ENCODE measurements around the gene CDKN2A.

CDKN2A gene

DNA sequence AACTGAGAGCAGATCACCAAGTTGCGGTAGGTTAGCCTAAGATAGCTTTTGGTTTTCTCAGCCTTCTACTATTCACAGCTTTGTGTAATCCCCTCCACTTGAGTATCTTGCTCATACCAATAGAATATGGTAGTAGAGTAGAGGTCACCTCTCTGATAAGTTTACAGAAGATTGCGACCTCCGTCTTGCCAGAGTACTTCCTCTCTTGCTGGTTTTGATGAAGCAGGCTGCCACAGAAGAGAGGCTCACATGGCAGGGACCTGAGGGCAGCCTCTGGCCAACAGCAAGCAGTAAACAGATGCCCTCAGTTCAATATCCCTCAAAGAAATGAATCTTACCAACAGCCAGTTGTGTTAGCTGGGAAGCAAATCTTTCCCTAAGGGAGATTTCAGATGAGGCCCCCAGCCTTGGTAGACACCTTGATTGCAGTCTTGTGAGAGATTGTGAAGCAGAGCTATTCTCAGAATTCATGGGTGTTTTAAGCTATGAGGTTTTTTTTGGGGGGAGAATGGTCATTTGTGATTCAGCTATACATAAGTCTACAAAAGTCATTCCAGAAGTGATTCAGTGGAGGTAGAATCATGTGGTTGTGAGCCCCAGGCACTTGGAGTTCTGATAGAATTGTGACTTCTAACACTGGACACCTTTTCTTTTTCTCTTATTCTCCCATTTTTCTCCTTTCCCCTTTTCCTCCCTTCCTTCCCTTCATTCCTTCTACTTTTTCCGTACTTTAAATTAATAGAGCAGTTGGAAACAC lies 37.6 kb upstream of the CDKN2A start:
- Histone ChIP-seq H3K4me1 (ENCODE audit: control insufficient read depth, low read length) (no peaks in the 10 kb centered on the region), H3K79me2 (ENCODE audit: control insufficient read depth, low read length) (no peaks in the 10 kb centered on the region), H4K20me1 (ENCODE audit: control insufficient read depth, insufficient read depth, low read depth, low read length) (no peaks in the 10 kb centered on the region), H3K4me3 (ENCODE audit: low read length) (no peak overlapping the region), H3K9me3 (ENCODE audit: control insufficient read depth, insufficient read depth, low read length) (no peaks in the 10 kb centered on the region), H3K27ac (ENCODE audit: low read depth, low read length) (no peak overlapping the region), H3F3A (ENCODE audit: control insufficient read depth, insufficient read depth) (no peaks in the 10 kb centered on the region), H3K9me2 (replicated peaks; ENCODE audit: control insufficient read depth, low read length) (no peaks in the 10 kb centered on the region), H3K27me3 (ENCODE audit: control insufficient read depth, low read length) (no peaks in the 10 kb centered on the region), H3K4me2 (ENCODE audit: low read length) (no peak overlapping the region), H3K36me3 (ENCODE audit: control insufficient read depth, low read length) (no peaks in the 10 kb centered on the region)
- no peak for TF ChIP-seq EZH2phosphoT487 (IDR thresholded peaks at IDR 0.05; ENCODE audit: borderline replicate concordance, low read length)
- no peak for TF ChIP-seq CTCF (IDR thresholded peaks at IDR 0.05; ENCODE audit: low read depth, low read length, poor library complexity, severe bottlenecking)

DNA sequence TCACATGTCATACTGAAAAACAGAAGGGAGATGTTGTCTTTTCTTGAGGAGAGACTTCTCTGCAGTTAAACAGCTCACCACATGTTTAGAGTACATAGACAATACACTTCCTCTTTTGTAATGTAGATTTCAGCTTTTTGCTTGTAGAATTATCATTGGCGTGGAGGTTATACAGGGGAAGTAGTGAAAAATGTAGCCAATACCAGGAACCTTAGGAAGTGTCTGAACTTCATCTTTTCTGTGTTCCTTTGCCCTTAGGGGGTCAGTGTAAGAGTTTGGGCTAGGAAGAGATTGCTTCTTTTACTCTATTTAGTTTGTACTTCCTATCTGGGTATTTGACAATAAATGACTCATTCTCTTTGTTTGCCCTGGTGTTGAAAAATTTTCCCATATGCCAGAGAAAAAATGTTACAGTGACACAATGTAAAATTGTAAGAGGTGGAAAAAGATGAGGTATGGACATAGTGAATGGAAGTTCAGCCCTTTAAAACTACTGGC lies 36.0 kb upstream of the CDKN2A start:
- H3K9me2 ChIP-seq (replicated peaks; ENCODE audit: control insufficient read depth, low read length) = no peaks in the 10 kb centered on the region
- no peak overlapping the region for H3K27ac ChIP-seq (ENCODE audit: low read depth, low read length)
- no peak overlapping the region for H3K4me3 ChIP-seq (ENCODE audit: low read length)
- no peaks in the 10 kb centered on the region for H3F3A ChIP-seq (ENCODE audit: control insufficient read depth, insufficient read depth)
- H3K4me1 ChIP-seq (ENCODE audit: control insufficient read depth, low read length) = no peaks in the 10 kb centered on the region
- no peaks in the 10 kb centered on the region for H3K36me3 ChIP-seq (ENCODE audit: control insufficient read depth, low read length)
- TF ChIP-seq EZH2phosphoT487 (IDR thresholded peaks at IDR 0.05; ENCODE audit: borderline replicate concordance, low read length) = no peak
- no peak for TF ChIP-seq CTCF (IDR thresholded peaks at IDR 0.05; ENCODE audit: low read depth, low read length, poor library complexity, severe bottlenecking)
- no peaks in the 10 kb centered on the region for H4K20me1 ChIP-seq (ENCODE audit: control insufficient read depth, insufficient read depth, low read depth, low read length)
- H3K27me3 ChIP-seq (ENCODE audit: control insufficient read depth, low read length) = no peaks in the 10 kb centered on the region
- no peaks in the 10 kb centered on the region for H3K79me2 ChIP-seq (ENCODE audit: control insufficient read depth, low read length)
- H3K9me3 ChIP-seq (ENCODE audit: control insufficient read depth, insufficient read depth, low read length) = no peaks in the 10 kb centered on the region
- no peak overlapping the region for H3K4me2 ChIP-seq (ENCODE audit: low read length)

DNA sequence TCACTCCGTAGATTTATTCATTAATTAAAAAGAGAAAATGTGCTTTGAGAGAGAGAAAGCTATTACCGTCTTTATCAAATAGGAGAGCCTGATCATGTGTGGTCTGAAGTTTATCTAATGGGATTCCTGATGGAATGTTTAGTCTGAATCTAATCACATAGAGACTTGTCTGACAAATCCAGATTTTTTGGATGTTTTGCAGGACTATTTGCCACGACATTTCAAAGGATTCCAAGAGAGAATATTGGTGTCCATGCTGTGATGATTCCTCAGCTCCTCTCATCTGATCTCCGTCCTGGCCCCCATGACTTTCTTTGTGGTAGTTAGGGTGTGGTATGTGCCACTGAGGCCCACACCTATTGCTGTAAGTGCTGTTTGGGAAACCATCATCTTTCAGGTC lies 35.0 kb upstream of the CDKN2A start:
- no peaks in the 10 kb centered on the region for H3K9me2 ChIP-seq (replicated peaks; ENCODE audit: control insufficient read depth, low read length)
- no peaks in the 10 kb centered on the region for H4K20me1 ChIP-seq (ENCODE audit: control insufficient read depth, insufficient read depth, low read depth, low read length)
- H3K9me3 ChIP-seq (ENCODE audit: control insufficient read depth, insufficient read depth, low read length) = no peaks in the 10 kb centered on the region
- H3K36me3 ChIP-seq (ENCODE audit: control insufficient read depth, low read length) = no peaks in the 10 kb centered on the region
- TF ChIP-seq EZH2phosphoT487 (IDR thresholded peaks at IDR 0.05; ENCODE audit: borderline replicate concordance, low read length) (no peak), CTCF (IDR thresholded peaks at IDR 0.05; ENCODE audit: low read depth, low read length, poor library complexity, severe bottlenecking) (no peak)
- H3F3A ChIP-seq (ENCODE audit: control insufficient read depth, insufficient read depth) = no peaks in the 10 kb centered on the region
- no peaks in the 10 kb centered on the region for H3K79me2 ChIP-seq (ENCODE audit: control insufficient read depth, low read length)
- H3K4me2 ChIP-seq (ENCODE audit: low read length) = no peak overlapping the region
- H3K4me3 ChIP-seq (ENCODE audit: low read length) = no peak overlapping the region
- no peaks in the 10 kb centered on the region for H3K27me3 ChIP-seq (ENCODE audit: control insufficient read depth, low read length)
- H3K4me1 ChIP-seq (ENCODE audit: control insufficient read depth, low read length) = no peaks in the 10 kb centered on the region
- H3K27ac ChIP-seq (ENCODE audit: low read depth, low read length) = no peak overlapping the region

All from DOHH2 (cell line).